Thyroid gland (tissue), 4 donors: ENCODE results near the gene FBN2.

ENCODE experiments used
- POLR2A ChIP-seq, 2 donors: fragments of 450-650 bp; IDR thresholded peaks; one replicate each; pipeline ENCODE4 v1.6.1; 2017; ENCODE audit warnings: antibody characterized with exemption in 2 of 2, mild to moderate bottlenecking in 2 of 2, moderate library complexity in 1 of 2
- TF ChIP-seq, protein P1 (sequence below), 6 experiments: fragments of 200-600 bp in 3 of 6; fragments of 450-650 bp in 3 of 6; sonication (generic) in 3 of 6; IDR thresholded peaks; one replicate each; pipeline ENCODE4 v1.5.1; 2016 to 2019; ENCODE audit warnings: antibody characterized with exemption in 6 of 6, mild to moderate bottlenecking in 2 of 6, inconsistent platforms in 1 of 6, moderate library complexity in 1 of 6

DNA sequence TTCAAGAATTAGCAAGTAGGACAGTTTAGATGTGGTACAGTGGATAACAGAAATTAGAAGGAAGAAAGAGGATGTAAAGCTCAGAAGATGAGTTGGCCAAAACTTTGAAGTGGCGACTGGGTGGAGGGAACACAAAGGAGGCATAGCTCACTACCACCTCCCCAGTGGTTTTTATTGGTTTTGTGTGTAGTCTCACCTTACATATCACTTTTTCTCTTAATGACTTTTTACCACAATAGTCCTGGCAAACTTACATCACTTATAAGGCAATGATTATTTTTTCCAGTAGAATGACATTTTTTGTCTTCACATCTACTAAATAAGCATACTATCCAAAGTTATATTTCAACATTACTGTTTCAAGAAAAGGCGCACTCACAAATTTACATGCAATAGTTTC, 49.2 kb upstream of the FBN2 start:
- TF ChIP-seq, protein P1, sequence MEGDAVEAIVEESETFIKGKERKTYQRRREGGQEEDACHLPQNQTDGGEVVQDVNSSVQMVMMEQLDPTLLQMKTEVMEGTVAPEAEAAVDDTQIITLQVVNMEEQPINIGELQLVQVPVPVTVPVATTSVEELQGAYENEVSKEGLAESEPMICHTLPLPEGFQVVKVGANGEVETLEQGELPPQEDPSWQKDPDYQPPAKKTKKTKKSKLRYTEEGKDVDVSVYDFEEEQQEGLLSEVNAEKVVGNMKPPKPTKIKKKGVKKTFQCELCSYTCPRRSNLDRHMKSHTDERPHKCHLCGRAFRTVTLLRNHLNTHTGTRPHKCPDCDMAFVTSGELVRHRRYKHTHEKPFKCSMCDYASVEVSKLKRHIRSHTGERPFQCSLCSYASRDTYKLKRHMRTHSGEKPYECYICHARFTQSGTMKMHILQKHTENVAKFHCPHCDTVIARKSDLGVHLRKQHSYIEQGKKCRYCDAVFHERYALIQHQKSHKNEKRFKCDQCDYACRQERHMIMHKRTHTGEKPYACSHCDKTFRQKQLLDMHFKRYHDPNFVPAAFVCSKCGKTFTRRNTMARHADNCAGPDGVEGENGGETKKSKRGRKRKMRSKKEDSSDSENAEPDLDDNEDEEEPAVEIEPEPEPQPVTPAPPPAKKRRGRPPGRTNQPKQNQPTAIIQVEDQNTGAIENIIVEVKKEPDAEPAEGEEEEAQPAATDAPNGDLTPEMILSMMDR (IDR thresholded peaks at IDR 0.05), result no peak
- no peak for TF ChIP-seq POLR2A (IDR thresholded peaks at IDR 0.05)
